DOHH2 (cell line): ENCODE measurements around the gene ADAMTSL1.

ENCODE experiments used
- CTCF ChIP-seq: fragments of 200-600 bp; sonication (generic); IDR thresholded peaks from one replicate; pipeline ENCODE4 v1.5.1; 2014; ENCODE audit warnings: antibody characterized with exemption, mild to moderate bottlenecking, low read depth, low read length; ENCODE audit not compliant: poor library complexity, severe bottlenecking
- EZH2phosphoT487 ChIP-seq: fragments of 200-600 bp; sonication (generic); IDR thresholded peaks from 2 replicates; pipeline ENCODE4 v1.6.1; 2017; ENCODE audit warnings: borderline replicate concordance, mild to moderate bottlenecking, antibody characterized with exemption, low read length, moderate library complexity, mixed read lengths

- TF ChIP-seq CTCF (no peak), EZH2phosphoT487 (no peak)
Measured at GRCh38 chr9:18855656-18856055, 381.7 kb downstream of the ADAMTSL1 start.
